ENCODE data around the gene VLDLR. TPM values are rescaled to one million over a fixed set of nuclear protein-coding genes. Genes with fewer than 3 reads are reported as not detected.

The VLDLR gene
- total RNA-seq, 1 donor from 2014 or later = 16.4 TPM

GRCh38 chr9:2686911-2687310 lies 65.3 kb downstream of the VLDLR start:
- no peak for DNase-seq (ENCODE audit: low spot score)
- H2AFZ ChIP-seq (replicated peaks) = no peak overlapping the region
- no peak overlapping the region for H3K9ac ChIP-seq
- no peak overlapping the region for H3K27ac Mint-ChIP-seq
- no peaks in the 10 kb centered on the region for H4K20me1 ChIP-seq (ENCODE audit: low read depth)
- no peak overlapping the region for H3K27ac ChIP-seq
- no peaks in the 10 kb centered on the region for H3K4me1 Mint-ChIP-seq
- H3K9me3 ChIP-seq (ENCODE audit: low read depth) = no peaks in the 10 kb centered on the region
- H3K4me2 ChIP-seq = no peak overlapping the region
- H3K27me3 ChIP-seq = no peaks in the 10 kb centered on the region
- H3K4me3 Mint-ChIP-seq = no peak overlapping the region
- no peaks in the 10 kb centered on the region for H3K36me3 ChIP-seq
- no peaks in the 10 kb centered on the region for H3K9me3 Mint-ChIP-seq
- no peaks in the 10 kb centered on the region for H3K4me1 ChIP-seq
- H3K79me2 ChIP-seq (ENCODE audit: low read depth) = no peaks in the 10 kb centered on the region
- H3K27me3 Mint-ChIP-seq (ENCODE audit: insufficient read depth, low read depth) = no peaks in the 10 kb centered on the region
- H3F3A ChIP-seq (ENCODE audit: low read depth) = no peaks in the 10 kb centered on the region
- H3K36me3 Mint-ChIP-seq = no peaks in the 10 kb centered on the region
- no peak overlapping the region for H3K4me3 ChIP-seq
- no peak for TF ChIP-seq CTCF (IDR thresholded peaks at IDR 0.05)

- H3K27ac ChIP-seq = no peak overlapping the region
- no peaks in the 10 kb centered on the region for H3K9me3 ChIP-seq (ENCODE audit: low read depth)
- no peaks in the 10 kb centered on the region for H4K20me1 ChIP-seq (ENCODE audit: low read depth)
- DNase-seq (ENCODE audit: low spot score) = no peak
- no peak overlapping the region for H3K9ac ChIP-seq
- Mint-ChIP-seq H3K4me3 (no peak overlapping the region), H3K4me1 (no peaks in the 10 kb centered on the region), H3K27me3 (ENCODE audit: insufficient read depth, low read depth) (no peaks in the 10 kb centered on the region), H3K27ac (no peak overlapping the region), H3K9me3 (no peaks in the 10 kb centered on the region), H3K36me3 (no peaks in the 10 kb centered on the region)
- no peaks in the 10 kb centered on the region for H3K36me3 ChIP-seq
- no peak for TF ChIP-seq CTCF (IDR thresholded peaks at IDR 0.05)
- TF ChIP-seq EZH2 (IDR thresholded peaks at IDR 0.05) = no peak
- TF ChIP-seq EZH2phosphoT487 (IDR thresholded peaks at IDR 0.05) = no peak
- no peaks in the 10 kb centered on the region for H3K27me3 ChIP-seq
- H3F3A ChIP-seq (ENCODE audit: low read depth) = no peaks in the 10 kb centered on the region
- no peak overlapping the region for H3K4me3 ChIP-seq
- H3K79me2 ChIP-seq (ENCODE audit: low read depth) = no peaks in the 10 kb centered on the region
- no peak overlapping the region for H3K4me2 ChIP-seq
- no peak overlapping the region for H2AFZ ChIP-seq (replicated peaks)
- no peaks in the 10 kb centered on the region for H3K4me1 ChIP-seq
These were observed 67.0 kb downstream of the VLDLR start for GRCh38 chr9:2688636-2689035.

- no peak for TF ChIP-seq EZH2 (IDR thresholded peaks at IDR 0.05)
- TF ChIP-seq CTCF (IDR thresholded peaks at IDR 0.05) = no peak
- no peak for TF ChIP-seq EZH2phosphoT487 (IDR thresholded peaks at IDR 0.05)
- Mint-ChIP-seq H3K36me3 (no peaks in the 10 kb centered on the region), H3K27me3 (ENCODE audit: insufficient read depth, low read depth) (no peaks in the 10 kb centered on the region), H3K4me1 (no peaks in the 10 kb centered on the region), H3K27ac (no peak overlapping the region), H3K9me3 (no peaks in the 10 kb centered on the region), H3K4me3 (no peak overlapping the region)
- no peaks in the 10 kb centered on the region for H3F3A ChIP-seq (ENCODE audit: low read depth)
- no peak overlapping the region for H3K4me3 ChIP-seq
- no peak overlapping the region for H3K27ac ChIP-seq
- H3K4me1 ChIP-seq = no peaks in the 10 kb centered on the region
- H3K27me3 ChIP-seq = no peaks in the 10 kb centered on the region
- no peak for DNase-seq (ENCODE audit: low spot score)
- H3K36me3 ChIP-seq = no peaks in the 10 kb centered on the region
- H3K9me3 ChIP-seq (ENCODE audit: low read depth) = no peaks in the 10 kb centered on the region
- no peaks in the 10 kb centered on the region for H3K79me2 ChIP-seq (ENCODE audit: low read depth)
- no peak overlapping the region for H3K9ac ChIP-seq
- H3K4me2 ChIP-seq = no peak overlapping the region
- H2AFZ ChIP-seq (replicated peaks) = no peak overlapping the region
- no peaks in the 10 kb centered on the region for H4K20me1 ChIP-seq (ENCODE audit: low read depth)
These were observed 69.6 kb downstream of the VLDLR start for GRCh38 chr9:2691212-2691611.

GRCh38 chr9:2691626-2692025 lies 70.0 kb downstream of the VLDLR start:
- H3K36me3 Mint-ChIP-seq = no peaks in the 10 kb centered on the region
- Histone ChIP-seq H3F3A (ENCODE audit: low read depth) (no peaks in the 10 kb centered on the region), H3K4me2 (no peak overlapping the region), H2AFZ (replicated peaks) (no peak overlapping the region), H3K9me3 (ENCODE audit: low read depth) (no peaks in the 10 kb centered on the region), H4K20me1 (ENCODE audit: low read depth) (no peaks in the 10 kb centered on the region), H3K27me3 (no peaks in the 10 kb centered on the region), H3K9ac (no peak overlapping the region), H3K27ac (no peak overlapping the region), H3K4me3 (no peak overlapping the region), H3K36me3 (no peaks in the 10 kb centered on the region), H3K4me1 (no peaks in the 10 kb centered on the region), H3K79me2 (ENCODE audit: low read depth) (no peaks in the 10 kb centered on the region)
- TF ChIP-seq CTCF (IDR thresholded peaks at IDR 0.05) (no peak), EZH2phosphoT487 (IDR thresholded peaks at IDR 0.05) (no peak), EZH2 (IDR thresholded peaks at IDR 0.05) (no peak)
- no peaks in the 10 kb centered on the region for H3K9me3 Mint-ChIP-seq
- no peaks in the 10 kb centered on the region for H3K4me1 Mint-ChIP-seq
- H3K27ac Mint-ChIP-seq = no peak overlapping the region
- no peak for DNase-seq (ENCODE audit: low spot score)
- no peak overlapping the region for H3K4me3 Mint-ChIP-seq
- H3K27me3 Mint-ChIP-seq (ENCODE audit: insufficient read depth, low read depth) = no peaks in the 10 kb centered on the region

All from neural progenitor cell (in vitro differentiated cells).